ENCODE data around the gene MEGF9.

GRCh38 chr9:120677965-120678364 lies 36.3 kb downstream of the MEGF9 start:
- no peak for TF ChIP-seq POLR2A (IDR thresholded peaks at IDR 0.05; ENCODE audit: borderline replicate concordance, extremely low read depth, insufficient read depth, insufficient read length)
- TF ChIP-seq YY1 (IDR thresholded peaks at IDR 0.05; ENCODE audit: extremely low read depth, insufficient replicate concordance, low read depth, low read length): no peak
- no peak for TF ChIP-seq ZFX (IDR thresholded peaks at IDR 0.05)
- TF ChIP-seq SP1 (IDR thresholded peaks at IDR 0.05; ENCODE audit: low read depth): no peak
- no peak for TF ChIP-seq CTCF (IDR thresholded peaks at IDR 0.05 in 2 of 3, conservative IDR thresholded peaks at IDR 0.05 in 1 of 3; ENCODE audit: borderline replicate concordance in 1 of 3, insufficient read depth in 1 of 3, low read depth in 2 of 3, low read length in 2 of 3)
- TF ChIP-seq EZH2phosphoT487 (IDR thresholded peaks at IDR 0.05; ENCODE audit: borderline replicate concordance): no peak
- no peak for TF ChIP-seq ZNF274 (IDR thresholded peaks at IDR 0.05; ENCODE audit: low read depth, low read length)
- no peak for TF ChIP-seq SIN3A (IDR thresholded peaks at IDR 0.05; ENCODE audit: low read depth)
